Left forelimb (tissue), 1 donor: Measurements from ENCODE around the gene ZNF853.

Source experiments
- DNase-seq: peaks from one replicate; pipeline ENCODE4 v3.0.0-alpha.2; 2018; ENCODE audit warnings: low spot score

Gene ZNF853

DNA sequence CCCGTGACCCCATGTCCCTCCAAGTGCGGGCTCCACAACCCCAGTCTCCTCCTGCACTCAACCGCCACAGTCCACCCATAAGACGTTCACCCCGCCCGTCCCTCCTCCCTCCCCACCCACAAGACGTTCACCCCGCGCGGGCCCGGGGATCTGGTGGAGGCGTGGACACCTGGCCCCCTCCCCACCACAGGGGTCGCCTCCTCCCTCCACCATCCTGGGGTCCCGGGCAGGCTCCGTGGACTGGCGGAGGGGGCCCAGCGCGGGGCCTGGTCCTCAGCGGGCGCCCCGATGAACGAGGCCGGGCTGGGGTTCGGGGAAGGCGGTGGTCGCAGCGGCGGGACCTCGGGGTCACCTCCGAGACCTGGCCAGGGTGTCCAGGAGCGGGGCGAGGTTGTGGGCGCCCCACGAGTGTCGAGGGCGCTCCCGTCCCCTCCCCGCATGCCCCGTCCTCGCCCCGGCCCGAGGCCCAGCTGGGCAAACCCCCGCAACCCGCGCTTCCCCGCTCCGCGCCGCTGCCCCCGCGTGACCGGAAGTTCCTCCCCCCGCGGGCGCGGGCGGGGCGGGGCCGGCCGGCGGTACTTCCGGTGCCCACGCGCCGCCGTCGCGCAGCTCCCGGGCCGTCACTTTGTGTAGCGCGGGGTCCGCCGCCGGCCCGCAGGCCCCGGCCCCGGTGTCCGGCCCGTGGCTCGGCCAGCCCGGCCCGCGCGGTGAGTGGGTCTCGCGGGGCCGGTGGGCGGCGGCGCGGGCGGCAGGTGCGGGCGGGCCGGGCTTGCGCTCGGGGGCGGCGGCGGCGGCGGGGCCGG, 21.5 kb downstream of the ZNF853 start, which contains the start of gene ZNF316:
TSS of gene ZNF316 (plus strand) at position 578 of the 803 bp plus-strand sequence. CDS start 5,092 bp downstream, outside the sequence.
- DNase-seq, result peak; percentile 75

DNA sequence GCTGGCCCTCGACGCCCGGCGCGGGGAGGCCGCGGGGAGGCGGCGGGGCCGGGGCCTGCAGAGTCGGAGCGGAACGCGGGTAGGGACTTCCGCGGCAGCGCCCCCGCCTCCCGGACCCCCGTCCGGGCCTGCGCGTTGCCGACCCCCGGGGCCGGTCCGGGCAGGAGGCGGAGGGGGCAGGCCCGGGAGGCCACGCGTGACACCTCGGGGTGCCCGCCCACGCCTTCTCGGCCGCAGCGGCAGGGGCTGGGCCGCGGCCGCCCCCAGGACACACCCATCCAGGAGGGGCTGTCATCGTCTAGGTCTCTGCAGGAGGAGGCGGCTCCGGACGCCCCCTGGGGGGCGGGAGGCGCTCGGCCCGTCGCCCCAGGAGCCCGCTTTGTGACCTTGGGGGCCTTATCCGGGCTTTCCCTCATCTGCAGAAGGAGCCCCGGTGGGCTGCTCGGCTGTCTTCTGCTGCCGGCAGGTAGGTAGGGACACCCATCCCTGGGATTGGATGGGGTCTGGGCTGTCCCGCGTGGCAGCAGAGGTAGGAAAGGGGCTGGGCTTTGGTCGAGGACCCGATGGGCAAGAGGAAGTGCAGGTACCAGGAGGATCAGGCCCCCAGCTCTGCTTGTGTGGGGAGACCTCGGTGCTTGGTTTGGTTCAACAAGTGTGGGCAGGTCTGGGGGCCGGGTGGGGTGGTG, 22.3 kb downstream of the ZNF853 start:
- DNase-seq, result no peak

DNA sequence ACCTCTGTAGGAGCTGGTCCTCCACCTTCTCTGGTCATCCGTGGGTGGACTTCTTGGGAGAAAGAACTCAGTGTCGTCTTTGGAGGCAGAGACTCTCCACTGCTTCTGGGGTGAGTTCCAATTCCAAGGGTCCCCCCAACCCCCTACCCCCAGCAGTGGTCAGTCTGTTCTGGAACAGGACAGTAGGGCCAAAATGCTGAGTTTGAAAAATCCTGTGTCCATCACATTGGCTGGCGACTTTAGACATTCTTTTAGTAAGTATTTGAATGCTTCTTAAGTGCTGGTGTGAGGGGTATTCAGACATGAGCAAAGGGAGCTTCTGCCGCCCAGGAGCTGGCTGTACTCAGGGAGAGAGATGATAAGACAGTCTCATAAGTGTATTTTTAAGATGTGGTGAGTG, 23.6 kb downstream of the ZNF853 start:
- no peak for DNase-seq

DNA sequence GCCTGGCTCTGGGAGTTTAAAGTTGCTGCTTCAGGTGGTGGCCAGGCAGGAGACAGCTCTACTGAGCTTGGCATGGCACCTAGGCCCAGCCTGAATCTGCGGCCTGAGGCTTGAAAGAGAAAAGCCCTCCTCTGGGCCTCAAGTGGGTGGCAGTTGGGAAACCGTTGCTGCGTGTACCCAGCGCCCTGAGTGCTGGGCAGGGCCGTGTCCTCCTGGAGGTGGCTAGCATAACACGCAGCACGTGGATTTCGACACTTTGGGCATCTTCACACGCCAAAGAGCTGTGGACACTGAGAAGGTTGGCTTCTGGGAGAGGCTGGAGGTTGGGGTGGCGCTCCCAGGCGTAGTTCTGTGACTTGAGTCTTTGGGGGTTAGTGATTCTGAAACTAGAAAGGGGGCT, 24.2 kb downstream of the ZNF853 start:
- DNase-seq, result no peak

DNA sequence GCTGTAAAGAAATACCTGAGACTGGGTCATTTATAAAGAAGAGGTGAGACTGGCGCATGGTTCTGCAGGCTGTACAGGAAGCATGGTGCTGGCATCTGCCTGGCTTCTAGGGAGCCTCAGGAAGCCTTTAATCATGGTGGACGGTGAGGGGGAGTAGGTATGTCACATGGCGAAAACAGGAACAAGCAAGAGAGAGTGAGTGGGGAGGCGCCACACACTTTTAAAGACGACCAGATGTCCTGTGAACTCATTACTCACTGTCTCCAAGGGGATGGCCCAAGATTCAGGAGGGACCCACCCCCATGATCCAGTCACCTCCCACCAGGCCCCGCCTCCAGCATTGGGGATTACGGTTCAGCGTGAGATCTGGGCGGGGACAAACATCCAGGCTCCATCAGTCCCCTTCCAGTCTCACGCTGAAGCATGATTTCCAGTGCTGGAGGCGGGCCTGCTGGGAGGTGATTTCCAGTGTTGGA, 24.9 kb downstream of the ZNF853 start:
- DNase-seq, result no peak

DNA sequence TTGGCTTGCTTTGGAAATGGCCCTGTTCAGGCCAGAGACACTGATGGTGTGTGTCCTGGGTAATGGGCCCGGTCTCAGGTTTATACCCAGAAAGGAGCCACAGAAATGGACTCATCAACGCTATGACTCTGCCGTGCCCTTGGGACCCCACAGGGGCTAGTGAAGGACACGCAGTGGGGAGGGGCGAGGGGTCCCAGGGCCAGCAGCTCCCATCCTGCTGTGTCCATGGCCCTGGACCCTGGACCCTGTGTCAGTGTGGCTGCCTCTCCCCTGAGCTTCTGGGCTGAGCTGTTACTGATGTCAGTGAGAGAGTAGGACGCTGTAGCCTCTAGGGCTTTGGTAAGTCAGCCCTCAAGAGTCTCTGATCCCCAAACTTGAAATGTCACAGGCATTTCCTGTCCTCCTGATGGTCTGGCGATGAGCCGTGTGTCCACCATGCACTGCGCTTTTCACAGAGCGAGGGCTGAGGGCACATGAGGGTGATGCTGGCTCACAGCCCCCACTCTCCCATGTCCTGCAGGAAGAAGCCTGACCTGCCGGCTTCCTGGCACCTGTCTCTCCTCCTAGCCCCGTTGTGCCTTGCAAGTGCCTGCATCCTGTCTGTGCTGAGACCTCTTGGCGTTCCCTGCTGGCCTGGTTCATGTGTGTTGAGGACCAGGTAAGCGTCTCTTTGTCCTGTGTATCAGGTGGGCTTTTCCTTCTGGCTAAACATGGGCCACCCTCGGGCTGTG, 26.1 kb downstream of the ZNF853 start:
- DNase-seq, result no peak

DNA sequence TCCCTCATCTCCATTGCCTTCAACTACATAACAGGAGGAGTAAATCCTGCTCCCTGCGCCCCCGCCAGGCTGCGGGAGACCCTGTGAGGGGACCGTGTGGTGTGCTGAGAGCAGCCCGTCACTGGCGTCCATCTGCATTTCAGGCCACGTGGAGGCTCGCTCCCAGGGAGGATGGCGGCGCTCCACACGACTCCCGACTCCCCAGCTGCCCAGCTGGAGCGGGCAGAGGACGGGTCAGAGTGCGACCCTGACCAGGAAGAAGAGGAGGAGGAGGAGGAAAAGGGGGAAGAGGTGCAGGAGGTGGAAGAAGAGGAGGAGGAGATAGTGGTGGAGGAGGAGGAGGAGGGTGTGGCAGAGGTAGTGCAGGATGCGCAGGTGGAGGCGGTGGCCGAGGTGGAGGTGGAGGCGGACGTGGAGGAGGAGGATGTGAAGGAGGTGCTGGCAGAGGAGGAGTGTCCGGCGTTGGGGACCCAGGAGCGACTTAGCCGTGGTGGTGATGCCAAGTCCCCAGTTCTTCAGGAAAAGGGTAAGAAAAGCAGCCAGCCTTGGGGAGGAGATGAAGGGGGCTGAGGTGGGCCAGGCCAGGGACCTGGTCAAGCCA, 26.9 kb downstream of the ZNF853 start:
- DNase-seq, result no peak

DNA sequence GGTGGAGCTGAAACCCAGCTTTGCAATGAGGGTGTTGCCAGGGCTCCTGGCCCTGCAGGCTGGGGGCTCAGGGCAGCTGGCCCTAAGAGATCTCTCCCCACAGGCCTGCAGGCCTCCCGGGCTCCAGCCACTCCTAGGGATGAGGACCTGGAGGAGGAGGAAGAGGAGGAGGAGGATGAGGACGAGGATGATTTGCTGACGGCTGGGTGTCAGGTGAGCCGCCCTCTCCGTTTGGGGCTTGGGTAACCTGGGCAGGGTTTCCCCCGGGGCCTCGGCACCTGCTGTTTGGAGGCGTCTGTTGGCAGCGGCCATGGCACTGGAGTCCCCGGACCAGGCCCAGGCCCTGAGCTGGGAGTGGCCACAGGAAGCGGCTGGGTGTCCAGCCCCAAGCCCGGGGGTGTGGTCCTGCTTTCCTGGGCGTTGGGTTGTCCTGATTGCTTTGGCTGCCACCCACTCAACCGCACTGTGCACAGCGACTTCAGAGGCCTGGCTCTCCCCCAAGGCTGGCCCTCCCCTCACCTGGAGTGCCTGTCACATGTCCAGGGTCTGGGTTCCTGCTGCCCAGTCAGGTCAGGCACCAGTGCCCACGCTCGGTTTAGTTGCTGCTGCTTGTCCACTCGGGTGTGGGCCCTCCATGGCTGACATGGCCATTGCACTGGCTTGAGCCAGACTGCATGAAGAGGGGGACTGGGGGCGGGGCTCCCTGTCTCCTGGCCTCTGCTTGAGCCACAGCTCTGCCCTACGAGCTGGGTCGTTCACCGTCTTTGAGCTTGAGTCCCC, 27.6 kb downstream of the ZNF853 start:
- no peak for DNase-seq

DNA sequence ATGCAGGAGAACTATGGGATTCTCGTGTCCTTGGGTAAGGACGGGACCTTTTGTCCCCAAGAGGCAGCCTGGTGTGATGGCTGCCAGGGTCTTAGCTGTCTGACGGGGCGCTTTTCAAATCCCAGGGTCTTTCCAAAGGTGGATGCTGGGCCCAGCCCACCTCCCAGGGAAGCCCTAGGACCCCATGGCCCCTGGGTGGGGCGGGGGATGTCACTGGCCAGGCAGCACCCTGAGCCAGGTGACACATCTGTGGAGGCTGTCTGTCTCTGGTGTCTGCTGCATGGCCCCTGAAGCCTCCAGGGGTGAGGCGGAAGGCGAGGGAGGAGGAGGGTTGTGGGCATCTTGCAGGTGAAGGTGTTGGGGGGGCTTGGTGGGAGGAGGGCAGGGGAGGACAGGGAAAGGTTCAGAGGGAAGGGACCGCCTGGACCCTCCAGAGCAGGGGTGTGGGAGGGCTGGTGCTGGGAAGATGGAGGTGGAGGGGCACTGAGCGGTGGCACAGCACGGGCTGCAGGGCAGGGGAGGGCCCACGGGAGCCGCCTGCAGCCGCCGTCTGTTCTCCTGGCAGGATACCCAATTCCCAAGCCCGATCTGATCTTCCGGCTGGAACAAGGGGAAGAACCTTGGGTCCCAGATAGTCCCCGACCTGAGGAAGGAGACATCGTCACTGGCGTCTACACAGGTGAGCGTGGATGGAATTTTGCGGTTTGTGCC, 28.7 kb downstream of the ZNF853 start:
- no peak for DNase-seq

DNA sequence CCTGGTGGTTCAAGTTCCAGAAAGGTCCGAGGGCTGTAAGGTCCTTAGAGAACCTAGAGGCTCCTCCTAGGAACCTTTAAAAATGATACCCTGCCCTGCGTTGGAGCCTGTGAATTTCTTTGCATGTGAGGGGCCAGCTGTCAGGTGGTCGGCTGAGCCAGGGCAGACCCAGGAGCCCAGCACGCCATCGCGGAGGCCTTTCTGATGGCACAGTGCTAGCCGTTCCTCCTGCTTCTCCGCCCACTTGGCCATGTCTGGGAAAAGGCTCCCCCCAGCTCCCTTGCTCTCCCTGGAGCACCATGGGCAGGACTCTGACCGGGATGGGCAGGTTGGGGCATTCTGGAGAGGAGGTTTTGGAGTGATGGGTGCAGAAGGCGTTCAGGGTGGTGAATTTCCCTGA, 29.3 kb downstream of the ZNF853 start:
- DNase-seq, result no peak

DNA sequence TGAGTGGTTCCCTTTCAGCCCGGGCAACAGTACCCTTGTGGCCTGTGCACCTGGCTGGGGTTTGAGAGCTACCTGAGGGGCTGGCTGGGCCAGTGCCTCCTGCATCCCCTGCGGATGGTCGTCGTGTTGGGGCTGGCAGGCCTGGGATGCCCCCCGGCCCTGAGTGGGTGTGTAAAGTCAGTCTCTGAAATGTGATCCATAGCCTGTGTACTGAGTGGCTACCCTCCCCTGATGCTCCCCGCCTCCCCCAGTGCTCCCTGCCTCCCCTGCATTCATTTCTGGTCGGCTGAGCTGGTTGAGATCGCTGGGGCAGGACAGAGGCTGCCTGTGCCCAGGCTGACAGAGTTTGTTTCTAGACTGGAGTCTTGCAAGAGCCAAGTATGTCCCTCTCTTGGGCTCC, 31.1 kb downstream of the ZNF853 start:
- no peak for DNase-seq

DNA sequence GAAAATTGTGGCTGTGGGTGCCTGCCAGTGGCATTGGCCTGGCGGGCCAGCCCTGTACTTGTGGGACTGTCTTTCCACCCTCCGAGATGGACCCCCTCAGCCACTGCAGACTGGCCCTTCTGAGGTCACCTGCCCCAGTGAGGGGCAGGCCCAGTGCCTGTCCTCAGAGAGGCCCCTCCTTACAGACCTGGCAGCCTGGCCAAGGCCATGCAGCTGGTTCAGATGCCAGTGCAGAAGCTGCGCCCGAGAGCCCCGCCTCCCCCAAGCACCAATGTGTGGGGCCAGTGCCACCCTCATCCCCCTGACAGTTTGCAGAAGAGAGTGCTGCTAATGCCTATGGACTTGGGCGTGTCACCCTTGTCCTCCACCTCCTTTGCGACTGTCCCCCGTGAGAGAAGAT, 31.7 kb downstream of the ZNF853 start:
- DNase-seq, result no peak

DNA sequence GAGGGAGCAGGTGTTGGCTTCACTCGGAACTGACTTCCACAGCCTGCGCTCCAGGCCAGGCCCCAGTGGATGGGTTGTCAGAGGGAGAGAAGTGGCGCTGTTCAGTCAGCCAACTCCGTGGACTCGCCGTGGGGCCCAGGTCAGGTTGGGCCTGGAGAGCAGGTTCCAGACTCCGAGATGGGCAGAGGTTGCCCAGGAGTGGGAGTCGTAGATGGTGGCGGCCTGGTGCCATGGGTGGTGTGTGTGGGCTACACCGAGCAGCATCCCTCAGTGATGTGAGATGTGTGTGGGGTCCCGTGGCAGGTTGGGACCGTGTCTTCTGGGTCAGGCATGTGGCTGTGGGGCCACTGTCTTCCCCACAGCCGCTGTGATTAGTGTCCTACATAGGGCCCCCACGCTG, 32.1 kb downstream of the ZNF853 start:
- DNase-seq, result no peak

DNA sequence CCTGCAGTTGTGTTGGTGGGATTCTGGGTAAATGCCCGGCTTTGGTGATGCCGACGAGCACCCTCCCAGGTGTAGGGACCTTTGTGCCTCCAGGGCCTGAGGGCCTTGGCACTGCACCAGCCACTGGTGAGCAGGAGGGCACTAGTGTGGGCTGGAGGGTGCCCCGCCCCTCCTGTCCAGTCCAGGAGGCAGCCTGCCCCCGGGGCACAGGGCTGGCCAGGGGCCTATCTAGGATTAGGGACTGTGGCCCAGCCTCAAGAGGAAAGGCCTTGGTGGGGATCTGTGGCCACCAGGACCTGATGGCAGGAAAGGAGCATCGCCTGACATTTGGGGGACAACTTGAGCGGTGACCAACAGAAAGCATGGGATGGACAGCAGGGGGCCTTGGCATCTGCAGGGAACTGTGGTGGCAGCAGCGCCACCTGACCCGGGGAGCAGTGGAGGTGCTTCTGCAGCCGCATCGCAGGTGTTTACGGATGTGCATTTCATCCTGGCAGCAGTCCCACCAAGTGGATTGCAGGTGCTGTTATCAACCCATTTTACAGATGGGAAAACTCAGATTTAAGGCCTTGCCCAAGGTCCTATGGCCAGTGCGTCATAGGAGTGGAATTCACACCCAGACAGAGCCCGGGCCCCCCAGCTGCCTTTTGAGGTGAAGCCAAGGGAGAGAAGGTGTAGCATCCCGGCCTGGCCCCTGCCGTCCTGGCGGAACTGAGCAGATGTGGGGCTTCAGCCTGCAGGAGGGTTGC, 32.8 kb downstream of the ZNF853 start:
- DNase-seq, result no peak

DNA sequence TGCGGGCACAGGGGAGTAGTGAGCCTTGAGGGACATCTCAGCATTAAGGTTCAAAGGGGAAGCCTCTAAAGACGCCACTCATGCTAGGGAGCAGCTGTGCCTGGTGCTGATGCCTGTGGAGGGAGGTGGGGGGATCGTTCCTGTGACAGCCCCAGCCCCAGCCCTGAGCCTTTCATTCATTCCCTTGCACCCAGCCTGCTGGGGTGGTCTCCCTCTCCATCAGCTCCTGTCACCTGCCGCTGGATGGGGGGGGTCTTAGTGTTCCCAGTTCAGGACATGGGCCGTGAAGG, 33.4 kb downstream of the ZNF853 start:
- no peak for DNase-seq

DNA sequence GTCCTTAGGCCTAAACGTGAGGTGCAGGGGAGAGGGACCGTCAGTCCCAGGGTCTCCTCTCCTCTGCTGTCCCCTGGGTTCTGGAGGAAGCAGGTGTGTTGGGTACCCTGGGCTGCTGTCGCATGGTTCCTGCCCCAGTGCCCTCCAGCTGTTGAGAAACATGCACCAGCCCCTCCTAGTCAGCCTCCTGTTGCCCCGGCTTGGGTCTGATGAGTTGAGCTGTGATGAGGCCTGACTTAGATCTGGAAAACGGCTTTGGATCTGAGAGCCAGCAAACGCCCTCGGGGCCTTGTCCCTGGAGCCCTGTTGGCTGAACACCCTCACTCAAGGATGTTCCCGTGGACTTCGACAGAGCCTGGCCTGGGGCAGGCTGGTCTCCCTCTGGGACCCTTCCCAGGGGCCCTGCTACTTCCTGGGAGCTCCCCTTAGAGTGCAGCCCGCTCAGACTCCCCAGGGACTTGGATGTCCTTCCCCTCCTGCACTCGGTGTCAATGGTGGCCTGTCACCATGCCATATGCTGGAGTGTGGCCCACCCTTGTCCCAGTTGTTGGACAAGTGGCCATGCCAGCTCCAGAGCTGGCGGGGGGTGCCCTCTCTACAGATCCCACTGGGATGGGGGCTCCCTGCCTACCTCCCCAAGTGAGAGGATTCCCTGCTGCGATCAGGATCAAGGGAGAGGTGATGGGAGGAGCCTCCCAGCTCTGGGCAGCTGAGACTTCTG, 34.0 kb downstream of the ZNF853 start:
- no peak for DNase-seq

DNA sequence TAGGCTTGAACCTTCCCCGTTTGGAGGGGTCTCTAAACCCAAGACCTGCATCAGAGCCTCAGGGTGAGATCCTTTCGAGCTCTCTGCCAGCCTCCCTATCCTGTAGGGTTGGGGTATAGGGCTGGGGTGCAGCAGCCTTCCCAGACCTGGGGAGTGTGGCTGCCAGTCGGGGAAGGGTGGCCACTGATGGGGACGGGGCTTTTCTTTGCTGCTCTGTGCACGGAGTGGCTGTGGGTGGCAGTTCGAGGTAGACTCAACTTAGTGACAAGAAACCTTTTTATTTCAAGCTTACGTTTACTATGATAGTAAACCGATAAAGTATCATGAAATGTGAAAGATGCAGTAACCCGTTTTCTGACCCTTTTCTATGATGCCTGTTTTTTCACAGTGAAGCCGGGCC, 34.7 kb downstream of the ZNF853 start:
- DNase-seq, result no peak

DNA sequence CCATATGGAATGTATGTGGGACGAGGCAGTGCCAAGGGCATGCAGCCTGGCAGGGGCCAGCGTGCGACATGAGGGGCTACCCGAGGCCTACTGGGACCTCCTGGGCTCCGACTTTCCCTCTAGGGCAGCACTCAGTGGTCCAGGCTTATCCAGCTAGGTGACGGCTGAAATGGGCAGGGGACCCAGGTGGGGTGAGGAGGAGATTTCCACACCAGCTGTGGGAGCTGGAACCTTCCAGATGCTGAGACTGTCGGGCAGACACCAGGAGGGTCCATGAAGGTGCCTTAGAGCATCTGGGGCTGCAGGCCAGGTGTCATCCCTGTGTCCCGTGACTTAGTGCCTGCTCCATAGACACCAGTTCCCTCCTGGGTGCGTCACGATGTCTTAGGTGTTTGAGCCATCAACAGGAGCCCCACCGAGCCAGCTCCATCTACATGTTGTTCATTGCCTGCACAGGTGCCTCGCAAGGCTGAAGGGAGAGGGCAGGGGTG, 35.2 kb downstream of the ZNF853 start:
- DNase-seq, result peak; percentile 33

DNA sequence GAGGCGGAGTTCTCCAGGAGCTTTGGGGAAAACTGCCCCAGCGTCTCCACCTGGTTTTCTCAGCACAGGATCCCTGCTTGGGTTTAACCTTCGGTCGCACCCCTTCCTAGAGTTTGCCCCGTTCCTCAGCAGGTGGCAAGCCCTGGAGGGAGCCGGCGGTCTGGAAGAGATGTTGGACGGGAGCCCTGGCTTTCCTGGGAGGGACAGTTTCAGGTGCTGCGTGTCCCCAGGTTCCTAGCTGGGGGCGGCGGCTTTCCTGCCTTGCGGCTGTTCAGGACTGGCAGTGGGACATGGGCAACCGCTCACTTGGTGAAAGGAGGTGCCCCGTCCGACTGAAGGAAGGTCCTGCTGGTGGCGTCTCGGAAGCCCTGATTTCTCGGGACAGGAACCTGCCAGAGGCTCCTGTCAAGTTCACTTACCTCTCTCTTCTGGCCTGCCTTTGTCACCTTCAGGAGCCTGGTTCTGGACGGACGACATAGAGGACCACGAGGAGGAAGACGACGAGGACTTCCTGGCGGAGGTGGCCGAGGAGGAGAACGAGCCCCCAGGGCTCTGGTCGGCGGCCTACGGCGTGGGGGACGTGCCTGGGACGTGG, 36.5 kb downstream of the ZNF853 start:
- peak; percentile 60 for DNase-seq
